ENCODE results near the gene RND2.
"Not testable (repeated sequence)": the region's sequence is repeated elsewhere in the genome, so short reads cannot be mapped to it uniquely, and the experiment has no call there.

RND2 gene, protein sequence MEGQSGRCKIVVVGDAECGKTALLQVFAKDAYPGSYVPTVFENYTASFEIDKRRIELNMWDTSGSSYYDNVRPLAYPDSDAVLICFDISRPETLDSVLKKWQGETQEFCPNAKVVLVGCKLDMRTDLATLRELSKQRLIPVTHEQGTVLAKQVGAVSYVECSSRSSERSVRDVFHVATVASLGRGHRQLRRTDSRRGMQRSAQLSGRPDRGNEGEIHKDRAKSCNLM

DNA sequence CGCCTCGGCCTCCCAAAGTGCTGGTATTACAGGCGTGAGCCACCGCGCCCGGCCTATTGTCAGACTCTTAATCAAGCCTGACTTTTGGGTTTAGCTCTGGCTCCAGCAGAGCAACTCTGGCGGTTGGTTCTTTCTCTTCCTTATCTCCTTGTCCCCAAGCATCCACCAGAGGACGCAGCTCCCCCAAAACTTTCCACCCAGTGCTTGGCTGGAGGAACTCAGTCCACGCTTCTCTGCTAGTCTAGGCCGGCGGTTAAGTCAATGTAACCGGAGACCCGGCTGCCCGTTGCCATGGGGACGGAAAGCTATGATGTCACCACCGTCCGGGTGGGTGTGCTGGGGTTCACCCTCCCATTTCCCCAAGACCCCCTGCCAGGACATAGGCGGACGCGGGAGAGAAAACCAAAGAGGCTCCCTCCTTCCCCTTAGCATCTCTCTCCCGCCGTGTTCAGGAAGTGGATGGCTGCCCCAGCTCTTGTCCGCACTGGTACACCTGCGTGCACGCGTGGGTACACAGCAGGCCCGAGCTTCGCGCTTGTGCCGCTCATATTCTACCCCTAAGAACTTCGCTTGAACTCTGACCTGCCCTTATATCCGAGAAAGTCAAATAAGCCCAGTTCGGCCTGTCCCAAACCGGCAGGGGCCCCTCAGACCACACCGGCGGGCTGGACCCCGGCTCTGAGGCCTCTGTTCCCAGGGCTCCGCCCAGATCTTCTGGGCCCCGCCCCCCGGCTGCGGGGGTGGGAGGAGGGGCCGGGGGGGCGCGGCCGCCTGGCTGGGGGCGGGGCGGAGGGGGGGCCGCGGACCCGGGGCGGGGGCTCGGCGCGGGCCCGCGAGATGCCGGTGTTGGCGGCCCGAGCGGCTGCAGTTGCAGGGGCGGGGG is at the start of gene RND2:
TSS of gene RND2 (plus strand) at position 825 of the 883 bp plus-strand sequence. CDS start 117 bp downstream, outside the sequence.
- DNase-seq (ENCODE audit: low read depth in 1 of 2, low spot score in 1 of 2): peak; percentile 53 to 63

DNA sequence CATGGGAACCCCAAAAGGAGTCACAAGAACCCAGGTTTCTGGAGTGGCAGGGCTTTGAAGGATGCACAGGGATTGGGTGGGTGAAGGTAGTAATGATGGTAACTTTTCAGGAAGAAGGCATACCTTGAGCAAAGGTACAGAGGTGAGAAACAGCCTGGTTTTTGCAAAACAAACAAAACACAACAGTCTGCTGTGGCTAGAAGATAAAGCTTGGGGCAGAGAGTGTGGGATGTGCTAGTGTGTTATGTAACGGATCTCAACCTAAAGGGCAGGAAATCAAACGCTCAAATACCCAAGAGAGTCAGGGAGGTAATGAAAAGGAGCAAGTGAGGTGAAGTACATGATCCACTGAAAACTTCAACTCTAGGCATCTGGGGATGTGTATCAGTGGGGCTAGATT is 49.8 kb upstream of the RND2 start:
- no peak for DNase-seq (ENCODE audit: low read depth in 1 of 2, low spot score in 1 of 2)

DNA sequence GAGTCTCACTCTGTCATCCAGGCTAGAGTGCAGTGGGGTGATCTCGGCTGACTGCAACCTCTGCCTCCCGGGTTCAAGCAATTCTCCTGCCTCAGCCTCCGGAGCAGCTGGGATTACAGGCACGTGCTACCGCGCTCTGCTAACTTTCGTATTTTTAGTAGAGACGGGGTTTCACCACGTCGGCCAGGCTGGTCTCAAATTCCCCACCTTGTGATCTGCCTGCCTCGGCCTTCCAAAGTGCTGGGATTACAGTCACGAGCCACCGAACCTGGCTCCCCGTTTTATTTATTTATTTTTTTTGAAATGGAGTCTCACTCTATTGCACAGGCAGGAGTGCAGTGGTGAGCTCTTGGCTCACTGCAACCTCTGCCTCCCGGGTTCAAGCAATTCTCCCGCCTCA is 49.3 kb upstream of the RND2 start:
- not testable (repeated sequence) for DNase-seq (ENCODE audit: low read depth in 1 of 2, low spot score in 1 of 2)

- DNase-seq (ENCODE audit: low read depth in 1 of 2, low spot score in 1 of 2): no peak
Measured at GRCh38 chr17:42979511-42980273, 45.3 kb upstream of the RND2 start, which contains the start of gene PTGES3L. TSS of gene PTGES3L (minus strand) at chr17:42980080. CDS start at chr17:42980053, 27 bp downstream.

- peak; percentile 79 to 88 for DNase-seq (ENCODE audit: low read depth in 1 of 2, low spot score in 1 of 2)
Measured at GRCh38 chr17:42980274-42980765, 44.7 kb upstream of the RND2 start, which contains the start of gene RUNDC1. TSS of gene RUNDC1 (plus strand) at chr17:42980565. CDS start at chr17:42980577, 12 bp downstream.

GRCh38 chr17:42980766-42981397 is 44.1 kb upstream of the RND2 start:
- DNase-seq (ENCODE audit: low read depth in 1 of 2, low spot score in 1 of 2): peak; percentile 9 to 26

GRCh38 chr17:42982266-42982665 is 42.8 kb upstream of the RND2 start:
- no peak for DNase-seq (ENCODE audit: low read depth in 1 of 2, low spot score in 1 of 2)

DNA sequence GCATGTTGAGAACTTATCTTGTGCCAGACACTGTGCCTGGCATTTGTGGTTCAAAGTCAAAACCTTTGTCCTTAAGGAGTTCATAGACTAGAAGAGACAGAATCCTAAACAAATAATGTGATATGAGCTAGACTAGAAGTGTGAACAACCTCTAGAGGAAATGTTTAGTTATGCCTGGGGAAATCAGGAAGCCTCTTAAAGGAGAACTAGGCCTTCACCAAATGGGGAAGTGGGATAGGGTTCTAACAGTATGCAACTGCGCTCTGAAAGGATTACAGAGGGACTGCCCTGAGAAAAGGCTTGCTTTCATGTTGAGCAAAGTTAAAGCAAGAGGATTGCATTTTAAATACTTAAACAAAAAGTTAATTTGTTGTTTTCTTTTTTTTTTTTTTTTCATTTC is 39.8 kb upstream of the RND2 start:
- no peak for DNase-seq (ENCODE audit: low read depth in 1 of 2, low spot score in 1 of 2)

- DNase-seq (ENCODE audit: low read depth in 1 of 2, low spot score in 1 of 2): no peak
Measured at GRCh38 chr17:42989141-42989540, 35.9 kb upstream of the RND2 start.

DNA sequence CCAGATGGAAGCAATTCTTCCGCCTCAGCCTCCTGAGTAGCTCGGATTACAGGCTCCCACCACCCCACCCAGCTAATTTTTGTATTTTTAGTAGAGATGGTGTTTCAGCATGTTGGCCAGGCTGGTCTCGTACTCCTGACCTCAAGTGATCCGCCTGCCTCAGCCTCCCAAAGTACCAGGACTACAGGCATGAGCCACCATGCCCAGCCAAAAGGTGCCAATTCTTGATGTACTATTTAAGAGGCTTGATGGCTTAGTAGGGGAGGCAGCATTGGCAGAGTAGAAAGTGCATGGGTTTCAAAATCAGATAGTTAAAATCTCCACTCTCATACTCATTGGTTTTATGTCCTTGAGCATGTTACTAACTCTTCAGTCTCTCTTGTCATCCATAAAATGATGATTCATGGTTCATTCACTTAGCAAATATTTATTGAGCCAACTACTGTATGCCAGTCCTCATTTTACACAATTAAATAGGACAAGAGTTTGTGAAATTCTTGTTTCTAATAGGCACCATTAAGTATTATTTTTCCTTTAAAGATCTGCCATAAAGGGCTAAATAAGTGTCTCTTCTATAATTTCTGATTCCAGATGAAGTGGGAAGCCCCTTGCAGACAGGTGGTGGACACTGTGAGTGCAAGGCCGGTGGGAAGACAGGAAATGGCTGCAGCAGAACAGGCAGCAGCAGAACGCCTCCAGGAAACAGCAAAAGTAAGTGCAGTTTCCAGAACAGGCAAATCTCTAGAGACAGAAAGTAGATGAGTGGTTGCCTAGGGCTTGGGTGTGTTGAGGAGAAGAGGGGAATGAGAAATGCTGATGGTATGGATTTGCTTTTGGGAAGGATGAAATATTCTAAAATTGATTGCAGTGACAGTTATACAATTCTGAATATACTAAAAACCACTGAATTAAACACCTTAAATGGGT is 35.0 kb upstream of the RND2 start:
- no peak for DNase-seq (ENCODE audit: low read depth in 1 of 2, low spot score in 1 of 2)

DNA sequence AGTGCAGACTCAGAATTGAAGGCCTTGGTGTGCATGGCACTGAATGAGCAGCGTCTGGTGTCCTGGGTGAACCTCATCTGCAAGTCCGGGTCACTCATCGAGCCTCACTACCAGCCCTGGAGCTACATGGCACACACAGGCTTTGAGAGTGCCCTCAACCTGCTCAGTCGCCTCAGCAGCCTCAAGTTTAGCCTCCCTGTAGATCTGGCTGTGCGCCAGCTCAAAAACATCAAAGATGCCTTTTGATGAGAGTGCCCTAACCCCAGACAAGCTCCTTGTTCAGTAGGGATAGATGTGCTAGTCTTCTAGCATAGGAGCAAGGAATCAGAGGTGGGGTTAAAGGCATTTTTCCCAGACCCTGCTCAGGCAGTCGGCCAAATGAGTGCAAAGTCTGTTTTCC is 33.6 kb upstream of the RND2 start:
- DNase-seq (ENCODE audit: low read depth in 1 of 2, low spot score in 1 of 2): no peak

DNA sequence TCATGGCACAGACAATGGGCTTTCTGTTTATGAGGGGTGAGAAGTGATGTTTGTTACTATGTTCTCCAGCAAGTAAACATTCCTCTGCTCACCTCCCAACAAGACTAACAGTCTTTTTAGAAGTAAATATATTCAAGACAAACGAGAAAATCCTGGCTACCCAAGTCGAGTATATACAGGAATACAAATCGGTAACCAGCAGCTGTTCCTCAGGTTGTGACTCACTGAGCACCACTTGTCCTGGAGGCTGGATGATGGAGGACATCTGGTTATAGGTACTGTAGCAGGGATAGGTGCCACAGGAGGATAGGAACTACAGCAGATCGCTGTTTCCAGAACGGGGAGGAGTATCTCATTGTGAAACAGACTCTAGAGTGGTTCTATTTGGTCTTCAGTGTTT is 32.2 kb upstream of the RND2 start:
- DNase-seq (ENCODE audit: low read depth in 1 of 2, low spot score in 1 of 2): no peak

GRCh38 chr17:42993913-42994312 is 31.1 kb upstream of the RND2 start:
- not testable (repeated sequence) for DNase-seq (ENCODE audit: low read depth in 1 of 2, low spot score in 1 of 2)

DNA sequence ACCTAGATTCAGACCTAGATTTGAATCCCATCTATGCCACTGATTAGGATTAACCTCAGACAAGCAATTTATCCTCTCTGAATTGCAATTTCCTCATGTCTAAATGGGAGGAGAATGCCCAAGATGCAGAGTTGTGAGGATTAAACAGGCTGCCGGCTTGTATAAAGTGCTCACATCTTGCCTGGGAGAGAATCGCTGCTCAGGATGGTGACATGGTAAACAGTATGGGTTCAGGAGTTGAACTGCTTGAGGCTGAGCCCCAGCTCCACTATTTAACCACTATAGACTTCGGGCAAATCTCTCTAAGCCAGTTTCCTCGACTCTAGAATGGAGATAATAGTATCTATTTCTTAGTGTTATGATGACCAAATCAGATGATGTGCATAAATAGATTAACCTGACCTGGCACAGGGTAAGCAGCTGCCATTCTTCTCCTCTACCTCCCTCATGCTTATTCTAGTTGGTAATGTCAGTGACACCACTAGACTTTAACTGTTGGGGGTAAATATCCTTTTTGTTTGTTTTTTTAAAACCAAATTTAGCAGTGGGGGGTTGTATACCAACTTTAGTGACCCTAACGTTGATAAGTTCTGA is 27.5 kb upstream of the RND2 start:
- no peak for DNase-seq (ENCODE audit: low read depth in 1 of 2, low spot score in 1 of 2)

- DNase-seq (ENCODE audit: low read depth in 1 of 2, low spot score in 1 of 2): peak; percentile 93
Measured at GRCh38 chr17:42997984-42998938, 26.8 kb upstream of the RND2 start, which contains the start of gene RPL27. TSS of gene RPL27 (plus strand) at chr17:42998419. CDS start at chr17:42998751, 332 bp downstream.

- DNase-seq (ENCODE audit: low read depth in 1 of 2, low spot score in 1 of 2): no peak
Measured at GRCh38 chr17:42999003-42999525, 26.0 kb upstream of the RND2 start.

DNA sequence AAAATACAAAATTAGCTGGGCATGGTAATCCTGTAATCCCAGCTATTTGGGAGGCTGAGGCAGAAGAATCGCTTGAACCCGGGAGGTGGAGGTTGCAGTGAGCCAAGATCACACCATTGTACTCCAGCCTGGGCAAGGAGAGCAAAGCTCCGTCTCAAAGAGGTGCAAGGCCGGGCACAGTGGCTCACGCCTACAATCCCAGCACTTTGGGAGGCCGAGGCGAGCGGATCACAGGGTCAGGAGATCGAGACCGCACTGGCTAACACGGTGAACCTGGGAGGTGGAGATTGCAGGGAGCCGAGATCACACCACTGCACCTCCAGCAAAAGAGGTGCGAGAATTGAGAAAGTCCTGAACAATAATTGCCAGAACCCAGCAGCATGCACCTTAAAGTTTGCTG is 24.1 kb upstream of the RND2 start:
- DNase-seq (ENCODE audit: low read depth in 1 of 2, low spot score in 1 of 2): not testable (repeated sequence)
